ENCODE data around the gene FNBP1.

The FNBP1 gene

DNA sequence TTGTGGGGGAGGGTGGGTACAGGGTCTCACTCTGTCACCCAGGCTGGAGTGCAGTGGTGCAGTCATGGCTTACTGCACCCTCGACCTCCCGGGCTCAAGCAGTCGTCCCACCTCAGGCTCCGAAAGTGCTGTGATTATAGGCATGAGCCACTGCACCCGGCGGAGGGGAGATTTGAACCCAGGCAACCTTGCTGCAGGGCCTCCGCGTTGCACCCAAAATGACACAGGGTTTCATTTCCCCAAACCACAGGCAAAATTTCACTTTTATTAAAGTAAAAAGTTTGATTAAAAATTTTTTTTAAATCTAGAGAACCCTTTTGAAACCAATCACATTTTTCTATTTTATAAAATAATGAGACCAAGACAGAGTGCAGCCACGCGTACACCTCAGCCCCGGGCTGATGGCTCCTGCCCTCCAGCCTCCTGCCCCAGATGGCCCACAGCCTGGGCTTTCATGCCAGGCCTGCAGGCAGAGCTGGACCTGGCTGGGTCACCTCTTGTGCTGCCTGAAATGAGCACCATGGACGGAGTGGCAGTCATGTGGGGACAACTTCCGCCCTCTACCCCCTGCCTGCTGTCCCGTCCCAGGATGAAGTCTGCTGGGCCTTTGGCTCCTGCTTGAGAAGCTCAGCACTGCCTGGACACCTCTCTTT, 177.2 kb downstream of the FNBP1 start:
- no peak for DNase-seq

DNA sequence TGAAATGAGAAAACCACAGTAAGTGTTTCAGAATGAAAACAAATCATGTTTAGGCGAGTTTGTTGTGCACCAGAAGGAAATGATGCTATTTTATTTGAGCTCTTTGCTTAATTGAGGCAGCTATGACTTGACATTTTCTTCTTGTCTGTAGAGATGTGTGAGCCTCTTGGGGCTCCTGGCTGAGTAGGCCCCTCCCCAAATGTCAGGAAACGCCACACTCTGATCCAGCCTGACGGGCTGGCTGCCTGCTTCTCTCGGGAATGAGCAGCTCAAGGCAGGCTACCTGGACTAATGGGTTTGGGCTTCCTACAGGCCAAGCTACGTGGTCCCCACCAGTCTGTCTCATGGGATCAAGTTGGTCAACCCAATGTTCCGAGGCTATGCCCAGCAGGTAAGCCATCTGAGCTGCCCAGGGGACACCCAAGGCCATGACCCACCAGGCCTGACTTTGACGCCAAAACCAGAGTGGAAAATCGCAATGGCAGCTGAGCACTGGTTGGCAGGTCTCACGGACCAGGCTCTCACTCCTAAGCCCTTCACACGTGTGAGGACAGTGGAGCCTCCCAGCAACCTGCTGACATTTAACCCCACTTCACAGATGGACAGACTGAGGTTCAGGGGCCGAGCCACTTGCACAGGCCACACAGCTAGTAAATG, 177.9 kb downstream of the FNBP1 start:
- DNase-seq = no peak

DNA sequence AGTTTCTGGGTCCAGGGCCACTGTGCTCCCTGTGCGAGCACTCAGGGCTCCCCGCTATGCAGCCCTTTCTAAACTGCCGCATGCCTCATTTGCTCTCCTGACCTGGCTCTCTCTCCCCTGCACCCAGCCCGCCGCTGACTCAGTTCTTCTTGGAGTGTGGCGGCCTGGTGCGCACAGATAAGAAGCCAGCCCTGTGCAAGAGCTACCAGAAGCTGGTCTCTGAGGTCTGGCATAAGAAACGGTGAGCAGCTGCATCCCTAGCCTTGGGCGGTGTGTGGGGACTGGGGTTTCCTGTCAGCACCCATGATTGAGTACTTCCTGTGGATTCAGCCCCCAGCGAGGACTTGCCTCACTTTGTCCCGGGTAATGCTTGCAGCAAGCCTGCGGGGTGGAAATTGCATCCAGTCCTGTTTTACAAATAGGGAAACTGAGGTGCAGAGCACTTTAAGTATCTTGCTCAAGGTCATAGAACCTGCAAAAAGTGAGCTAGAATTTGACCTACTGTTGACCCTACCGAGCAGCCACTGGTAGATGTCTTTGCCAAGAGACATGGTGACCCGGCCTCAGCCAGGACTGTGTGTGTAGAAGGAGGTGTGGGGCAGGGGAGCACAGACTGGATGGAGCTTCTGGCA, 179.8 kb downstream of the FNBP1 start:
- no peak for DNase-seq

DNA sequence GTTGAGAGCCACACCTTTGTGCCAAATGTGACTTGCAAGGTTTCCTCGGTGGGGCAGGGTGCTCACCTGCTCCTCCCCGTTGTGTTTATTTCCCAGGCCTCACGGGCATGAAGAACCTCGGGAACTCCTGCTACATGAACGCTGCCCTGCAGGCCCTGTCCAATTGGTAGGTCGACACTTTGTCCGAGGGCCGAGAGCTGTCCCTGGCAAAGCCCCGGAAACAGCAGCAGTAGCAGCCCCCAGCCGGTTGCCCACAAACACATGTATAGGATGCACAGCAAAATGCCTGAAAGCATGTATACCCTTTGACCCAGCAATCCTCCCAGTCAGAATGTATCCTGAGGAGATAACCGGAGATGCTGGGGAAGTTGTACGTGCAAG, 181.6 kb downstream of the FNBP1 start:
- no peak for DNase-seq

DNA sequence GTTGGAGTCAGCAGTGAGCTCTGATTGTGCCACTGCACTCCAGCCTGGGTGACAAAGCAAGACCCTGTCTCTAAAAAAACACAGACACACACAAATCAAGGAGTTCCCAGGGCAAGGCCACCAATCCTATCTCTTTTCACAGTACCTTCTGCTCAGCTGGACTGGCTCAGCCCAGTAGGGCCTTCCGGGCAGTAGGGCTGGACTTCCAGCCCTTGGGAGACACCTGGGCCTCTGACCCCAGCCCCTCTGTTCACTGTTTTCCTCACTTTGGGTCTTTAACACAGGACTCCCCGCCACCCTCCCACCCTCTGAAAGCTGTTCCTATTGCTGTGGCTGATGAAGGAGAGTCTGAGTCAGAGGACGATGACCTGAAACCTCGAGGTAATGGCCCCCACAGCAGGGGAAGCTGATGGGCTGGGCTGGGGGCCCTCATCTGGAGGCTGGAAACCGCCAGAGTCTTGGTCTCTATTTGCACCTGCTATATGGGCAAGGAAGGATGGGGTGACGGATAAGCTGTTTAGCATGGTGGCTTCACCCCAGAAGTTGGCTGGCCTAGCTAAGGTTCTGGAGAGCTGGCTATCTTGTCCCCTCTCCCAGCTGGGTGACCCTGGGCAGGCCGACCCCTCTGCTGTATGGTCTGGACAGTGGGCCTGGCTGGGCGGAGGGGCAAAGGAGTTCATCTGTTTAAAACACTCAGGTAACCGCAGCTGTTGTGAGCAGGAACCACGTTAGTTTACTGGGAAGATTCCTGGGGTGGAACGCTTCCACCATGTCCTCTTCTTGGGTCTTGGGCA, 182.1 kb downstream of the FNBP1 start:
- no peak for DNase-seq

DNA sequence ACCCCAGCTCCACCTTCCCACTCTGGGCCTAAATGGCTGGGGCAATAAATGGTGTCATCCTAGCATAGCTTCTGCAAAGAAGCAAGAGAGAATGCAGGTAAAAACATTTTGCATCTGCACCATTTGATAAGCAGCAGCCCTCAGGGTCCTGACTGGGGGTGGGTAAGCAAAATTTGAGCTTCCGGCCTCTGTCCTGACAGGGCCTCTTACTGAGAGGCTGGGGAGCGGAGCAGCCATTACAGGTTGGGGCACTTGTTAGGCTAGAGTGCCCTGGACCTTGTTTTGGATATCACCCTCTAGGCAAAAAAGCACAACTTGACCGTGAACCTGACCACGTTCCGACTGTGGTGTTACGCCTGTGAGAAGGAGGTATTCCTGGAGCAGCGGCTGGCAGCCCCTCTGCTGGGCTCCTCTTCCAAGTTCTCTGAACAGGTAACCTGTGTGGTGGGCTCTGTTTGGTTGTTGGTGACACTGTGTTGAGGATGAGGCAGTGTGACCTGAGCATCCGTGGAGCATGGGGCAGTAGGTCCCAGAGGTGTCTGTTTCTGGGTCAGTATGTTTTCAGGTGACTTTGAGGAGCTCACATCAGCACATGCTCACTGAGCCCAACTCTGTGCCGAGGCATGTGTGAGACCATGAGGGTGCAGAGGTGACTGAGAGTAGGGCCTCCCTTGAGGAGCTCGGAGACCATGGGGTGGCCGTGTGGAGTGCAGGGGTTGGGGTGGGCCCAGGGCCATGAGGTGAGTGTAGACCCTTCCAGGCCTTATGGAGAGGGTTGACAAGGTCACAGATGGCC, 184.6 kb downstream of the FNBP1 start:
- DNase-seq = no peak

DNA sequence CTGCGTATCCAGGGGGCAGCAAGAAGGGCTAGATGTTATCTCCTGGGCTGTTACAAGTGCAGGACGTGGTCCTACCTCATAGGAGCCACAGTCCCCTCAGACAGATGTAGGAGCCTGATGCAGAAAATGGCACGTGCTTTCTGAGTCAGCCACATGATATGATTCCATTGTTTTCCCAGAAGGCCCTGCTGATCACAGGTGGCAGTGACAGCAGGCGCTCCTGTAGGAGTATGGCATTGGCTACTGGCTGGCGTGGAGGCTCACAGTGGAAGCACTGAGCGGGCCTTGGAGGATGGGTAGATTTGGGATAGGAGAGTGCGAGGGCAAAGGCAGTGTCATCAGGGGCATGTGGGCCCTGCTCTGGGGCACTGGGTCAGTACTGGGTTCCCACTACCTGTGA, 185.8 kb downstream of the FNBP1 start:
- no peak for DNase-seq

DNA sequence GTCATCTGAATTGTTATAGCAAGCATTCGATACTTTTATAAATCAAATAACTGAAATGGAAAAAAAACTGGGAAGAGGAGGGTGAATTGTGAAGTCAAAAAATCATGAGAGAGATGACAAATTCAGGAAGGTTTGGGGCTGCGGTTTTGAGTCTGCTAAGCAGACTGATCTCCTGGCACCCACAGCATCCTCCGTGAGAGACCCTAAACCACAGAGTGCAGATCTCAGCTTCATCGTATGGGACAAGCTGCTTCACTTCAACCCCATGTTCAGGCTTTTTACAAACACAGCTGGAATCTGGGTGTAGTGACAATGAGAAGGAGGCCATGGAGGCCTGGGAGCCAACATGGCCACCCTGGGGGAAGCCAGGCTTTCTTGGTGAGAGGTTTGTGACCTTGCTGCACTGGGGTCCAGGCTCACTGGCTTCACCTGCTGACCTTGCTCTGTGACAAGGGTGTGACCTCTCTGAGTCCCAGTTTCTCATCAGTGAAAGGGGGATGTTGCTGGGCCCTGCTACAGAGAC, 188.3 kb downstream of the FNBP1 start:
- no peak for DNase-seq

DNA sequence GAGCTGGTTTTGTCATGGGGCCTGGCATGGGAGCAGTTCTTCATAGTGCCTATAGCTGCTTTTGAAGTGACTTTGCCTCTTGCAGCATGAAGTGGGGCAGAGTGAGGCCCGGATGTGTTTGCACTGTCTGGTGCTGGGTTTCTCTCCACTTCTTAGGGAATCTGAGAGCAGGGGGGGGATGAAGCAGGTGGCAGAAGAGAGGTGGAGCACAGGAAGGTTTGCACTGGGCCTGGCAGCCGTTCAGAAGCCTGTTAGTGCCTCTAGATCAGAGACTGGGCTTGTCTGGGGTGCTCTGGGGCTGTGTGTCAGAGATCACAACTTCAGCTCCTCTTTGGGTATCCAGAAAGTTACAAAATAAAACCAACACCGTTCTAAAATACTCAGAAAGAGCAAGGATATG, 189.4 kb downstream of the FNBP1 start:
- DNase-seq = no peak

DNA sequence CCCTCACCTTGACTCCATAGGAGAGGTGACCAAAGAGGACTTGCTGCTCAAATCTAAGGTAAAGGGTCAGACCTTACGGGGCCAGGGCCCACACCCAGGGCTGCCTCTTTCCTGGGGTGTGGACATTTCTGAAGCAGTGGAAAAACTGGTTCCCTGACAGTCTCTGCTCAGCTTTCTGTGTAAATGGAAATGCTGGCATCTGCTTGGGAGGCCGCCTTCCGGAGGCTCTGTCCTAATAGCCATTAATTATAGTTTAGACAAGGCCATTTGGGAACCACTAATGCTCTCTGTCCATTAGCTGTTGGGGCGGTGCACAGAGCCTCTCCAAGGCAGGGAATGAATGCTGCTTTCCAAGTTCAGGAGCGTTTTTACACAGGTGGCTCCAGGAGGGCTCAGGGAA, 190.4 kb downstream of the FNBP1 start:
- no peak for DNase-seq

DNA sequence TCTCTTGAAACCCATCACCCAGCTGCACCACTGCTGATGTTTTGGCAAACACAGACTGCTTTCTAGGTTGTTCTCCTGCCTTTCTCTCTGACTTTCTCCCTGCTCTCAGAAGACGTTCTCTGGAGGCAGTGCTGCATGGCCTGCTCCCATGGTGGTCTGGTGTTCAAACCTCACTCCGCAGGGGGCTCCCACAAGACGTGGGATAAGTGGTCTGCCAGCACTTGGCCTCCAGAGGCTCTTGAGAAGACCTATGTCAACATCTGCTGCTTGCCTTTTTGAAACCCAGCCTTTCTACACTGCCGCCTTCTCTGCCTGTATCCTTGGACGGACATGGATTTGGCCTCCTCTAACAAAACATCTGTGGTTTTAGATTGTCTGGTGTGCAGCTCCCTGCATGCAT, 191.2 kb downstream of the FNBP1 start:
- no peak for DNase-seq

DNA sequence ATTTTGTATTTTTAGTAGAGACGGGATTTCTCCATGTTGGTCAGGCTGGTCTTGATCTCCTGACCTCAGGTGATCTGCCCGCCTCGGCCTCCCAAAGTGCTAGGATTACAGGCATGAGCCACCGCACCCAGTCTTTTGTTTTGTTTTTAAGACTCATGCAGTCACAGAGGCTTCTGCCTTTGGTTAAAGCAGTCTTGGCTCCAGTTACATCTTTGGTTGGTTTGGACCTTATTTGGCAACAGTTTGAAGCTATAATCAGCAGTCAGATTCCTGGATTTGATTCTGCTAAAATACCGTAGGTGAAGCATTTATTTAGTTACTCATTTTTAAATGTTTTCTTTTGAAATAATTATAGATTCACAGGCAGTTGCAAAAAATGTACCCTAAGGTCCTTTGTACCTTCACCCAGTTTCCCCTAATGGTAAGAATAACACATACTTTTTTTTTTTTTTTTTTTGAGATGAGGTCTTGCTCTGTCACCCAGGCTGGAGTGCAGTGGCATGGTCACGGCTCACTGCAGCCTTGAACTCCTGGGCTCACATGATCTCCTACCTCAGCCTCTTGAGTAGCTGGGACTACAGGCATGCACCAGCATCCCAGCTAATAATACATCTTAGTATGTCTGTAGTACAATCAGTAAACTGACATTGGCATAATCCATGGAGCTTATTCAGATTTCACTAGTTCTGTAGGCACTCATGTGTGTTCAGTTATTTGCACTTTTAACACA, 192.0 kb downstream of the FNBP1 start:
- DNase-seq = no peak

DNA sequence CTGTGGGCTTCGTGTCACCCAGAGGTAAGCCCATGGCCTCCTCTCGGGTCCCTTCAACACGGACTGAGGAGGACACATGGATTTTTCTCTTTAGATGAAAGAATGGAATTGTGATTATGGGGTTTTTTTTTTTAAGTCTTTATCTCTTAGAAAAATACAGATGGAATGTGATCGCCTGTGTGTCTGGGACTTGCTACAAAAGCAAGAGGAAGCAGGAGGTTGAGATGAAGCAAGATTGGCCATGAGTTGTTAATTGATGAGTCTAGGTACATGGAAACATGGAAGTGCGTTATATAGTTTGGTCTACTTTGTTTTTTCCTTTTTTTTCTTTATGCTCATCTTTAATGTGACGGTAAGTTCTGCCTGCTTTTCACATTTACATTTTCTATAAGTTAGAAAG, 193.1 kb downstream of the FNBP1 start:
- no peak for DNase-seq

DNA sequence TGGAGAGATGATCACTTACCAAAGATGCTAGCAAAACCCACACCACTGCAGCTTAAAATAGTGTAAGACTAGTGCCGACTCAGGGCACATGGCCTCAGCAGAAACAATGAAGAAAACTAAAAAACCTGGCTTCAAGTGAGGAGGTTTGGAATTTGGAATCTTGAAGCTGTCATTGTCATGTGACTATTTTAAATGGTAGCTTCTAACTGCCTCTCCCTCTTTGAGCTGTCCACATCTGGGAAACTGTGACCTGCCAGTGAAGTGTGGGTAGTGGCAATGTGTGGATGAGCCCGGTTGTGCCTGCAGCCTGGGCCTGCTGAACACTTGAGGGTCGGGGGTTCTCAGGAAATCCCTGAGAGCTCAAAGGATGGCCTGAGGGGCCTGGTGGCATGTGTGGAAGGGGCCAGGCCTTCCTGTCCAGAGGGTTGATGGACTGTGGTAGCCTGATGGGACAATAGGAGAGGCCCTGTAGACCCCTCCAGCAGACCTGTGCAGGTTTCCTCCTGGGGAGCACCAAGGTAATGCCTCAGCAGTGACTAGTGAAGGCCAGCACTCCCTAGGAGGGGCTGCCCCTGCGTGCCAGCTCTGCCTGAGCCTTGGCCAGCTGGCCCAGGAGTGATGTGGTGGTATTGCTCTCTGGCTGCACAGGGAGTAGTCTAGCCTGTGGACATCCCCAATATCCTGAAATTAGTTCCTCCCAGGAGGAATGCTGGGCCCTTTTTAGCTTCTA, 194.1 kb downstream of the FNBP1 start:
- no peak for DNase-seq

DNA sequence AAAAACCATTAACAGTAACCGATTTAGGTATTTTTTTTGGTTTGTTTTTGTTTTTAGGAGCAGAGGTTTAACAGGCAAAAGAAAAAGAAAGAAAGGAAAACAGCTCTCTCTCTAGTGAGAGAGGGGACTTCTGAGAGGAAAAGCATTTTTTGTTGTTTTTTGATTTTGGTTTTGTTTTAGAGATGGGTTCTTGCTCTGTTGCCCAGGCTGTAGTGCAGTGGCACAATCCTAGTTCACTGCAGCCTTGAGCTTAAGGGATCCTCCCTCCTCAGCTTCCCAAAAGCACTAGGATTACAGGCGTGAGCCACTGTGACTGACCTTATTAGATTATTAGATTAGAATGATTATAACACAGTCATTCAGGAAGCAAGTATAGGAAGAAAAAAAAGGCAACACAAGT, 197.6 kb downstream of the FNBP1 start:
- no peak for DNase-seq

DNA sequence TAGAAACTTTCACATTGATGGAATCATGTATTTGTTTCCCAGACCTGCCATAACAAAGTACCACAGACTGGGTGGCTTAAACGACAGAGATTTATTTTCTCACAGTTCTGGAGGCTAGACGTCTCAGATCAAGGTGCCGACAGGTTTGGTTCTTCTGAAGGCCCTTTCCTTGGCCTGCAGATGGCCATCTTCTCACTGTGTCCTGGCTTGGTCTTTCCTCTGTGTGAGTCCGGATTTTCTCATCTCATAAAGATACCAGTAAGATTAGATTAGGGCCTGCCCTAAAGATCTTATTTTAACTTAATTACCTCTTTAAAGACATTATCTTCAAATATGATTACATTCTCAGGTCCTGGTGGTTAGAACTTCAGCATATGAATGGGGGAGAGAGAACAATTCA, 201.9 kb downstream of the FNBP1 start:
- DNase-seq = no peak

DNA sequence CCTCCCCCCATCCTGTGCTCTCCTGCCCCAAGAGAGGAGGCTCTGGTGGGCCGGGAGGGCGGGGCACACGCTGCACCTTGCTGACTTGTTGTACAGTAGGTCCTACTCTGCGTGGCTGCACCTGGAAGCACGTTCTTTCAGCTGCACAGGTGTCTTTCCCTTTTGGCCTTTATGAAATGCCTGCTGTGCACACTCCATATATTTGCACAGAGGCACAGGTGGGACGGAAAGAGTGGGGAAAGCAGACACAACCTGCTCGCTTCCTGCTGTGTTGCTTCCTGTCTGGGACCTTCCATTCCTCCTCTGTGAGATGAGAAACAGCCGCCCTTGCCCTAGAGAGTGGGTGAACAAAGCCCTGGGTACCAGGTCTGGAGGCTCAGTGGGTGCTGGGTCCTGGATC, 203.0 kb downstream of the FNBP1 start:
- no peak for DNase-seq

DNA sequence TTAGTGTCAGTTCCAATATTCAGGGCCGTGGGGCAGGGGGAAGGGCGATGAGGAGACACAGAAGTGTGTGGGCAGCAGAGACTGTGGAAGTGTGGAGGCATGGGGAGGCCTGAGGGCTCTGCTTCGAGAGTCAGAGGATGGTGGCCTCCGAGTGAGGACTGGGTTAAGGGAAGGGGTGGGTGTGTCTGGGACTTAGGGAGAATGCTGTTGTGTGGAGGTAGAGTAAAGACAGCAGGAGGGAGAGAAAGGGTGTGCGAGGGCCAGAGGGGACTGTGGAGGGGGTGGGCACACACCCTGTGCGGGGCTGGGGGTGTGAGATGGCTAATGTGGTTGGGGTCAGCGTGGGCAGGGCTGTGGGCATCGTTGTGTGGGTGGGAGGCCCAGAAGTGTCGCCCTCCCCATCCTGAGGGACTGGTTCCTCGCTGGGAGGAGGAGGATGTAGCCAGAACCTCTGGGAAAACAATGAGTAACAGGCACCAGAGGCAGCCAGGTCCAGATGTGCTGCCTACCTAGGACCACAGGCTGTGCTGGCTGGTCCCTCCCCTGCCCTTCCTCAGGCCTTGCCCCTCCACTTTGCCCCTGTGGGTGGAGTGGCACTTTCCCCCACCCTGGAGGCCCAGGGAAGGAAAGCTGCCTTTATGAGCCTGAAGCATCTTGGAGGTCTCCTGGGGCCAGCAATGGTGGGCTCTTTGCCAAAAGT, 203.5 kb downstream of the FNBP1 start:
- no peak for DNase-seq

DNA sequence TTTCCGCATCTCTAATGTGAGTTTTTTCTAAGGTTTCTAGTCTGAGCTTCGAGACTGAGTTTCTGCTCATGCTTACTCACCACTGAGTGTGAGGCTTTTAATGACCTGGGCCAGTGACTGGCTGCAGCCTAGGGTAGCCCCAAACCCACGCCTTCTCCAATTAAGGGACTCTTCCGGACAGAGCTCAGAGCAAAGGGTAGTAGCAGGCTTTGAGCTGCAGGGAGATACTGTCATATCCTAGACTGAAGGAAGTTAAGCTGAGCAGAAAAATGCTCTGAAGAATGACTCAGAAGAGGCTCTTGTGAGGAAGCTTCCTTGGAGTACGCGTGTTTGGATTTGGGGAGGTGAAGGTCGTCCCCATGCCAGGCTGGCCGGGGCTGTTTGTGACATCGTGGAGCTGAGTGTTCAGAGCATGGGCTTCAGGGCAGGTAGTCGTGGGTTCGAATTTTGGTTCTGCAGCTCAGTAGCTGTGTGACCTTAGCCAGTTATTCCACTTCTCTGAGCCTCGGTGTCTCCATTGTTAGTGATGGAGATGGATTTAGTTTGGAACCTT, 204.2 kb downstream of the FNBP1 start:
- DNase-seq = no peak

Measured in anterior cingulate cortex (tissue), 58 donors.